ENCODE data around the gene FBXL12. TPM values are rescaled to one million over a fixed set of nuclear protein-coding genes. Genes with fewer than 3 reads are reported as not detected.

FBXL12 gene
- total and polyA plus RNA-seq, 2 donors (not counting 1 experiment from before 2014, with no cell fraction given): 41.5 to 79.4 TPM

- Mint-ChIP-seq H3K4me3 (no peak overlapping the region), H3K27me3 (no peaks in the 10 kb centered on the region), H3K27ac (no peak overlapping the region), H3K9me3 (ENCODE audit: insufficient read depth) (no peaks in the 10 kb centered on the region), H3K4me1 (no peaks in the 10 kb centered on the region)
- peaks cover 4% of the 10 kb centered on the region for H3K79me2 ChIP-seq (ENCODE audit: control insufficient read depth, insufficient read depth, low read length)
- H3K9me3 ChIP-seq (ENCODE audit: control extremely low read depth in 1 of 3, control insufficient read depth in 2 of 3, insufficient read depth in 1 of 3, low read length in 2 of 3): peaks cover 0 to 6% (median 0%) of the 10 kb centered on the region in 3 donors
- no peaks in the 10 kb centered on the region for H3K27me3 ChIP-seq (replicated peaks in 1 of 4; ENCODE audit: control extremely low read depth in 1 of 4, control insufficient read depth in 3 of 4, insufficient read depth in 4 of 4, low read length in 3 of 4)
- no peak overlapping the region for H3K4me3 ChIP-seq (ENCODE audit: control extremely low read depth in 1 of 5, extremely low read depth in 1 of 5, insufficient read depth in 1 of 5, low read depth in 2 of 5, low read length in 4 of 5)
- POLR2A ChIA-PET: no interaction called here
- WGBS (ENCODE audit: insufficient coverage): 96% methylated on average over 23 of the region's 23 CpGs
- peaks cover 1 to 34% of the 10 kb centered on the region in 2 experiments for H3K36me3 ChIP-seq (replicated peaks in 1 of 2; ENCODE audit: control extremely low read depth in 1 of 2, control insufficient read depth in 1 of 2, extremely low read depth in 1 of 2, insufficient read depth in 2 of 2, low read length in 1 of 2)
- H4K20me1 ChIP-seq (ENCODE audit: control insufficient read depth, insufficient read depth, low read length, poor library complexity, severe bottlenecking): peaks cover 57% of the 10 kb centered on the region
- H3K9ac ChIP-seq (ENCODE audit: low read length): no peak overlapping the region
- TF ChIP-seq CTCF (IDR thresholded peaks at IDR 0.05): no peak
- TF ChIP-seq EZH2 (IDR thresholded peaks at IDR 0.05; ENCODE audit: borderline replicate concordance, insufficient read depth, low read depth, low read length, poor library complexity, severe bottlenecking): no peak
- no peak overlapping the region for H3K4me2 ChIP-seq (replicated peaks; ENCODE audit: low read depth, low read length, poor library complexity, severe bottlenecking)
- H3K4me1 ChIP-seq (ENCODE audit: control insufficient read depth in 2 of 2, insufficient read depth in 2 of 2, low read length in 2 of 2): no peaks in the 10 kb centered on the region
- intact Hi-C loops (cut with micrococcal nuclease): no loop called here
- DNase-seq (no peak), ATAC-seq (ENCODE audit: low read depth) (no peak)
- CTCF ChIA-PET: no interaction called here
- H2AFZ ChIP-seq (ENCODE audit: insufficient read depth, low read depth, low read length, poor library complexity, severe bottlenecking): no peak overlapping the region
- no peak overlapping the region for H3K27ac ChIP-seq (ENCODE audit: low read length in 2 of 2)
Observed at GRCh38 chr19:9848762-9849161, 29.9 kb upstream of the FBXL12 start.

DNA sequence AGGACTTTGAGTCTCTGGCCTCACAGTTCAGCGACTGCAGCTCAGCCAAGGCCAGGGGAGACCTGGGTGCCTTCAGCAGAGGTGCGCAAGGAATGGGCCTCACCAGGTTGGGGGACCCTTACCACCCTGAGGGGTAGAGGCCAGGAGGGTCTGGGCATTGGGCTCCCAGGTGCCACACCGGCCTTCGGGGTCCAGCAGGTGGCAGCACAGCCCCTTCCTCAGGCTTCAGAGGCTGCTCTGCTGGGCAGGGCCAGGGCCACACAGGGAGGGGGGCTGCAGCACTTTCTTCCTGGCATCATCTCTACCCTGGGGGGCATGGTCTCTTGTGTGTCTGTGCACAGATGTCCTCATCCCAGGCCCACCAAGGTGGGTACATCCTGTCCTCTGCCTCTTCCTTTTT is 29.2 kb upstream of the FBXL12 start:
- peaks cover 1 to 41% of the 10 kb centered on the region in 2 experiments for H3K36me3 ChIP-seq (replicated peaks in 1 of 2; ENCODE audit: control extremely low read depth in 1 of 2, control insufficient read depth in 1 of 2, extremely low read depth in 1 of 2, insufficient read depth in 2 of 2, low read length in 1 of 2)
- POLR2A ChIA-PET: no interaction called here
- DNase-seq: no peak

More for the DNA sequence above, 29.2 kb upstream of the FBXL12 start:
- no peaks in the 10 kb centered on the region for H3K27me3 ChIP-seq (replicated peaks in 1 of 4; ENCODE audit: control extremely low read depth in 1 of 4, control insufficient read depth in 3 of 4, insufficient read depth in 4 of 4, low read length in 3 of 4)
- ATAC-seq (ENCODE audit: low read depth): peak; percentile 21
- H3K4me3 Mint-ChIP-seq: no peak overlapping the region
- H3K27me3 Mint-ChIP-seq: no peaks in the 10 kb centered on the region
- peaks cover 0 to 13% (median 0%) of the 10 kb centered on the region in 3 donors for H3K9me3 ChIP-seq (ENCODE audit: control extremely low read depth in 1 of 3, control insufficient read depth in 2 of 3, insufficient read depth in 1 of 3, low read length in 2 of 3)
- intact Hi-C loops (cut with micrococcal nuclease): no loop called here
- H3K79me2 ChIP-seq (ENCODE audit: control insufficient read depth, insufficient read depth, low read length): peaks cover 9% of the 10 kb centered on the region
- no peak overlapping the region for H3K27ac Mint-ChIP-seq
- H4K20me1 ChIP-seq (ENCODE audit: control insufficient read depth, insufficient read depth, low read length, poor library complexity, severe bottlenecking): peaks cover 63% of the 10 kb centered on the region
- TF ChIP-seq EZH2 (IDR thresholded peaks at IDR 0.05; ENCODE audit: borderline replicate concordance, insufficient read depth, low read depth, low read length, poor library complexity, severe bottlenecking): no peak
- no peak for TF ChIP-seq CTCF (IDR thresholded peaks at IDR 0.05)
- H3K4me3 ChIP-seq (ENCODE audit: control extremely low read depth in 1 of 5, extremely low read depth in 1 of 5, insufficient read depth in 1 of 5, low read depth in 2 of 5, low read length in 4 of 5): no peak overlapping the region
- no peak overlapping the region for H2AFZ ChIP-seq (ENCODE audit: insufficient read depth, low read depth, low read length, poor library complexity, severe bottlenecking)
- no peaks in the 10 kb centered on the region for H3K4me1 ChIP-seq (ENCODE audit: control insufficient read depth in 2 of 2, insufficient read depth in 2 of 2, low read length in 2 of 2)
- no peak overlapping the region for H3K27ac ChIP-seq (ENCODE audit: low read length in 2 of 2)
- WGBS (ENCODE audit: insufficient coverage): 89% methylated on average over 4 of the region's 4 CpGs
- H3K4me2 ChIP-seq (replicated peaks; ENCODE audit: low read depth, low read length, poor library complexity, severe bottlenecking): no peak overlapping the region
- H3K4me1 Mint-ChIP-seq: no peaks in the 10 kb centered on the region
- H3K9ac ChIP-seq (ENCODE audit: low read length): no peak overlapping the region
- H3K9me3 Mint-ChIP-seq (ENCODE audit: insufficient read depth): no peaks in the 10 kb centered on the region
- CTCF ChIA-PET: interaction anchor here (1.1 kb wide), 1 partner anchor 9 kb away, joined by 3 read pairs; no protein-coding TSS in a partner anchor
